IMR-90 (cell line): ENCODE data around the gene ACACA. TPM values are rescaled to one million over a fixed set of nuclear protein-coding genes. Genes with fewer than 3 reads are reported as not detected.

ENCODE experiments used
- ATAC-seq: fragments of 200-7000 bp; cut with Tn5 transposase; 2 replicates; pipeline ENCODE4 v1.9.1; 2020; ENCODE audit warnings: low read depth, mild to moderate bottlenecking, moderate library complexity
- BruUV-seq: library from RNA; stranded (reverse); fragments of 400-500 nt; replicated peaks from 2 replicates; lab custom pipeline; 2021; lab: Mats Ljungman, UMichigan
- CTCF ChIA-PET: fragments of 300-600 bp; formaldehyde crosslinking; extraction: SDS; loops from one replicate; lab custom pipeline; 2021; ENCODE audit warnings: antibody characterized with exemption; lab: Yijun Ruan, JAX
- POLR2A ChIA-PET: fragments of 300-600 bp; sonication (Branson Sonifier 250); formaldehyde crosslinking; loops from one replicate; lab custom pipeline; 2022; ENCODE audit warnings: antibody characterized with exemption; ENCODE audit not compliant: unreplicated experiment; lab: Charles Lee
- DNase-seq: peaks from one replicate; pipeline ENCODE4 v3.0.0; 2013
- H2AFZ ChIP-seq: replicated peaks from 2 replicates; pipeline ENCODE3; 2013; ENCODE audit warnings: low read length, mild to moderate bottlenecking; ENCODE audit not compliant: poor library complexity
- H2AK5ac ChIP-seq: 2 replicates; pipeline ENCODE4 v1.6.1; 2013; ENCODE audit warnings: low read depth, low read length, inconsistent platforms
- H2AK9ac ChIP-seq: replicated peaks from 2 replicates; pipeline ENCODE3; 2013; ENCODE audit warnings: mild to moderate bottlenecking, low read depth, low read length, moderate library complexity; ENCODE audit not compliant: poor library complexity
- H2BK120ac ChIP-seq: 2 replicates; pipeline ENCODE4 v1.6.1; 2013; ENCODE audit warnings: low read depth, low read length, inconsistent platforms
- H2BK15ac ChIP-seq: 3 replicates; pipeline ENCODE4 v1.6.1; 2013; ENCODE audit warnings: low read depth, low read length, inconsistent platforms
- H2BK20ac ChIP-seq: 2 replicates; pipeline ENCODE4 v1.6.1; 2013; ENCODE audit warnings: low read depth, mild to moderate bottlenecking, inconsistent platforms, low read length, moderate library complexity
- H2BK5ac ChIP-seq: 2 replicates; pipeline ENCODE4 v1.6.1; 2013; ENCODE audit warnings: mild to moderate bottlenecking, low read depth, low read length, inconsistent platforms; ENCODE audit not compliant: poor library complexity, severe bottlenecking
- H3K14ac ChIP-seq: replicated peaks from 2 replicates; pipeline ENCODE4 v1.6.1; 2013; ENCODE audit warnings: low read depth, low read length, inconsistent platforms
- H3K18ac ChIP-seq: 2 replicates; pipeline ENCODE4 v1.6.1; 2013; ENCODE audit warnings: low read depth, low read length, control low read depth
- H3K23ac ChIP-seq: 2 replicates; pipeline ENCODE4 v1.6.1; 2013; ENCODE audit warnings: low read depth, low read length, inconsistent platforms
- H3K27ac ChIP-seq: 2 replicates; pipeline ENCODE4 v1.5.1; 2013; ENCODE audit warnings: mild to moderate bottlenecking, control low read depth, low read length; ENCODE audit not compliant: insufficient read depth
- H3K27me3 ChIP-seq: 2 replicates; pipeline ENCODE4 v1.6.1; 2013; ENCODE audit warnings: low read length; ENCODE audit not compliant: control insufficient read depth, insufficient read depth
- H3K36me3 ChIP-seq: 2 replicates; pipeline ENCODE4 v1.6.1; 2013; ENCODE audit warnings: low read length, mixed read lengths; ENCODE audit not compliant: control insufficient read depth, insufficient read depth
- H3K4ac ChIP-seq: 2 replicates; pipeline ENCODE4 v1.6.1; 2013; ENCODE audit warnings: low read depth, low read length, inconsistent platforms
- H3K4me1 ChIP-seq: 2 replicates; pipeline ENCODE4 v1.6.1; 2013; ENCODE audit warnings: low read length, mixed read lengths; ENCODE audit not compliant: control insufficient read depth, insufficient read depth
- H3K4me2 ChIP-seq: 2 replicates; pipeline ENCODE4 v1.6.1; 2013; ENCODE audit warnings: low read depth, mild to moderate bottlenecking, control low read depth, low read length, moderate library complexity
- H3K4me3 ChIP-seq: 2 replicates; pipeline ENCODE4 v1.5.1; 2013; ENCODE audit warnings: low read depth, mild to moderate bottlenecking, control low read depth, low read length, moderate library complexity; ENCODE audit not compliant: insufficient read depth
- H3K56ac ChIP-seq: 2 replicates; pipeline ENCODE4 v1.6.1; 2013; ENCODE audit warnings: low read length, inconsistent platforms; ENCODE audit not compliant: insufficient read depth; ENCODE audit errors: extremely low read depth
- H3K79me1 ChIP-seq, 2 experiments: 2 replicates each; pipeline ENCODE4 v1.6.1; 2013; ENCODE audit warnings: low read length in 2 of 2, inconsistent platforms in 1 of 2, low read depth in 1 of 2
- H3K9ac ChIP-seq: 2 replicates; pipeline ENCODE4 v1.6.1; 2013; ENCODE audit warnings: low read depth, low read length, control low read depth
- H3K9me1 ChIP-seq: 2 replicates; pipeline ENCODE4 v1.6.1; 2013; ENCODE audit warnings: low read length, inconsistent platforms; ENCODE audit not compliant: insufficient read depth
- H3K9me3 ChIP-seq: 2 replicates; pipeline ENCODE4 v1.6.1; 2013; ENCODE audit warnings: low read length; ENCODE audit not compliant: control insufficient read depth, insufficient read depth
- H4K20me1 ChIP-seq: 2 replicates; pipeline ENCODE4 v1.6.1; 2013; ENCODE audit warnings: low read length, inconsistent platforms; ENCODE audit not compliant: insufficient read depth
- H4K5ac ChIP-seq: 2 replicates; pipeline ENCODE4 v1.6.1; 2013; ENCODE audit warnings: mild to moderate bottlenecking, low read depth, low read length, control low read depth
- H4K8ac ChIP-seq, 2 experiments: 2 replicates each; pipeline ENCODE4 v1.6.1; 2013; ENCODE audit warnings: low read depth in 2 of 2, low read length in 2 of 2, control low read depth in 1 of 2, inconsistent platforms in 1 of 2
- H4K91ac ChIP-seq: 2 replicates; pipeline ENCODE4 v1.6.1; 2013; ENCODE audit warnings: low read depth, low read length, inconsistent platforms; ENCODE audit not compliant: insufficient read depth
- BHLHE40 ChIP-seq: fragments of 150-350 bp; IDR thresholded peaks from 2 replicates; pipeline ENCODE4 v1.6.1; 2016; ENCODE audit warnings: mild to moderate bottlenecking, low read depth, low read length
- CEBPB ChIP-seq: IDR thresholded peaks from 2 replicates; pipeline ENCODE4 v1.6.1; 2012; ENCODE audit warnings: low read depth, low read length, improper control_type of control experiment
- MAFK ChIP-seq: IDR thresholded peaks from 2 replicates; pipeline ENCODE4 v1.6.1; 2012; ENCODE audit warnings: low read depth, low read length, improper control_type of control experiment
- MAZ ChIP-seq: IDR thresholded peaks from 2 replicates; pipeline ENCODE4 v1.6.1; 2012; ENCODE audit warnings: low read depth, mild to moderate bottlenecking, low read length, improper control_type of control experiment, moderate library complexity, borderline replicate concordance
- MXI1 ChIP-seq: IDR thresholded peaks from 2 replicates; pipeline ENCODE4 v1.6.1; 2012; ENCODE audit warnings: low read depth, mild to moderate bottlenecking, low read length, moderate library complexity, borderline replicate concordance
- NFE2L2 ChIP-seq: fragments of 150-350 bp; IDR thresholded peaks from 2 replicates; pipeline ENCODE4 v1.6.1; 2016; ENCODE audit warnings: low read depth, mild to moderate bottlenecking, low read length
- POLR2A ChIP-seq: IDR thresholded peaks from 2 replicates; pipeline ENCODE4 v1.6.1; 2012; ENCODE audit warnings: mild to moderate bottlenecking, low read depth, low read length
- RFX5 ChIP-seq: IDR thresholded peaks from 2 replicates; pipeline ENCODE4 v1.8.0; 2012; ENCODE audit warnings: low read depth, mild to moderate bottlenecking, low read length, moderate library complexity
- SMC3 ChIP-seq: fragments of 150-350 bp; IDR thresholded peaks from 2 replicates; pipeline ENCODE4 v1.6.1; 2016; ENCODE audit warnings: low read depth, mild to moderate bottlenecking, antibody characterized with exemption, low read length, moderate library complexity
- WGBS, 2 experiments: methylation state at CpG; one replicate each; pipeline versions ENCODE4 v1.1.5 to v1.1.7; 2013; ENCODE audit warnings: missing lambda C conversion rate in 2 of 2; ENCODE audit not compliant: insufficient read length in 1 of 2; ENCODE audit errors: extremely low coverage in 2 of 2; 5-methylcytosine and 5-hydroxymethylcytosine counted together
- dilution Hi-C: fragments of 300-500 bp; cut with HindIII; formaldehyde crosslinking; loops from one replicate; pipeline ENCODE4 v1.14.3; 2018; ENCODE audit warnings: low sequenced_read_pairs; ENCODE audit not compliant: unreplicated experiment
- in situ Hi-C: fragments of 300-500 bp; cut with MboI; formaldehyde crosslinking; loops from 3 replicates; pipeline ENCODE4 v1.14.3; 2019; ENCODE audit warnings: low sequenced_read_pairs, inconsistent platforms, mixed read lengths
- intact Hi-C: fragments of 100-400 bp; cut with micrococcal nuclease; formaldehyde crosslinking; loops from 2 replicates; pipeline ENCODE4 v1.10.0; 2022
- polyA plus RNA-seq, 3 experiments: library from polyadenylated mRNA; depleted of rRNA; stranded (reverse); fragments of >200 nt; gene quantifications; 2 replicates each; pipeline ENCODE4 v1.2.3, GENCODE V29; 2012; ENCODE audit warnings: low replicate concordance in 1 of 3
- total RNA-seq: library from RNA; depleted of rRNA; stranded (reverse); fragments of >200 nt; gene quantifications from 2 replicates; pipeline ENCODE4 v1.2.3, GENCODE V29; 2012
- TF ChIP-seq, protein P1 (sequence below): conservative IDR thresholded peaks from 2 replicates; pipeline ENCODE4 v1.5.1; 2012; ENCODE audit warnings: mild to moderate bottlenecking, low read depth, low read length, improper control_type of control experiment

ACACA gene
- total and polyA plus RNA-seq, 2 of the 4 experiments (the other 2 are of a cell fraction), result 21.3 to 39.1 TPM

DNA sequence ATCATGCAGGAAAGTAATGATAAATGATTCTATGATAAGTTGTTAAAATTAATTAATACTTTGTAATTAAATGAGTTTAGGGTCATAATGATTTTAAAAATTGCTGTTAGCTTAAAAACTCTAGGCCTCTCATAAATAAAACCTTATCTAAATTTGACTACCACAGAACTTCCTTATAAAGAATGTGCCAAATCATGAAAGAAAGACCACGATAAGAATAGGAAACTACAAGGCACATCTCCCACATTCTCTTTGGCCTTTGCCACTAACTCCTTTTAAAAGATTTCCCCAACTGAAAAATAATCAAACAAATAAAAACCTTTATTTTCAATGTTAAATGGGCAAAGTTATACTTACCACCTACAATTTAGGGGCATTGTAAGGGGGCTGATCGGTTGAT lies 195.5 kb downstream of the ACACA start:
- dilution Hi-C loops, result no loop called here
- CTCF ChIA-PET, result interaction anchor here (0.6 to 1.1 kb wide), 3 partner anchors 8 to 582 kb away, joined by 3 read pairs; no protein-coding TSS in a partner anchor
- intact Hi-C loops, result no loop called here
- Histone ChIP-seq H3K9me3 (no peaks in the 10 kb centered on the region), H3K23ac (no peak overlapping the region), H4K91ac (no peak overlapping the region), H3K36me3 (peaks cover 4% of the 10 kb centered on the region), H2BK5ac (no peak overlapping the region), H3K4me2 (no peak overlapping the region), H3K27me3 (no peaks in the 10 kb centered on the region), H3K79me1 (no peaks in the 10 kb centered on the region), H3K18ac (no peak overlapping the region), H4K8ac (no peak overlapping the region), H4K5ac (no peak overlapping the region), H4K20me1 (no peaks in the 10 kb centered on the region), H3K56ac (no peak overlapping the region), H2AFZ (no peak overlapping the region), H3K9ac (no peak overlapping the region), H3K4ac (no peak overlapping the region), H2BK20ac (no peak overlapping the region), H2BK120ac (no peak overlapping the region), H3K14ac (no peak overlapping the region), H3K4me3 (no peak overlapping the region), H2BK15ac (no peak overlapping the region), H3K4me1 (no peaks in the 10 kb centered on the region), H2AK9ac (no peak overlapping the region), H2AK5ac (no peak overlapping the region), H3K9me1 (no peaks in the 10 kb centered on the region), H3K27ac (no peak overlapping the region)
- in situ Hi-C loops, result no loop called here
- ATAC-seq, result no peak
- BruUV-seq, result no TSS peak
- TF ChIP-seq MAFK, result no peak
- TF ChIP-seq RFX5, result no peak
- no peak for TF ChIP-seq SMC3
- TF ChIP-seq NFE2L2, result no peak
- TF ChIP-seq MAZ, result no peak
- TF ChIP-seq POLR2A, result no peak
- no peak for TF ChIP-seq MXI1
- TF ChIP-seq BHLHE40, result no peak
- no peak for TF ChIP-seq CEBPB
- TF ChIP-seq, protein P1, sequence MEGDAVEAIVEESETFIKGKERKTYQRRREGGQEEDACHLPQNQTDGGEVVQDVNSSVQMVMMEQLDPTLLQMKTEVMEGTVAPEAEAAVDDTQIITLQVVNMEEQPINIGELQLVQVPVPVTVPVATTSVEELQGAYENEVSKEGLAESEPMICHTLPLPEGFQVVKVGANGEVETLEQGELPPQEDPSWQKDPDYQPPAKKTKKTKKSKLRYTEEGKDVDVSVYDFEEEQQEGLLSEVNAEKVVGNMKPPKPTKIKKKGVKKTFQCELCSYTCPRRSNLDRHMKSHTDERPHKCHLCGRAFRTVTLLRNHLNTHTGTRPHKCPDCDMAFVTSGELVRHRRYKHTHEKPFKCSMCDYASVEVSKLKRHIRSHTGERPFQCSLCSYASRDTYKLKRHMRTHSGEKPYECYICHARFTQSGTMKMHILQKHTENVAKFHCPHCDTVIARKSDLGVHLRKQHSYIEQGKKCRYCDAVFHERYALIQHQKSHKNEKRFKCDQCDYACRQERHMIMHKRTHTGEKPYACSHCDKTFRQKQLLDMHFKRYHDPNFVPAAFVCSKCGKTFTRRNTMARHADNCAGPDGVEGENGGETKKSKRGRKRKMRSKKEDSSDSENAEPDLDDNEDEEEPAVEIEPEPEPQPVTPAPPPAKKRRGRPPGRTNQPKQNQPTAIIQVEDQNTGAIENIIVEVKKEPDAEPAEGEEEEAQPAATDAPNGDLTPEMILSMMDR, result no peak
- no peak for DNase-seq
- WGBS, 2 experiments, result no CpG with 5 or more reads among the region's 2 CpGs
- POLR2A ChIA-PET, result no interaction called here
